Neural cell (in vitro differentiated cells): Measurements from ENCODE around the gene ATOH8. TPM values are rescaled to one million over a fixed set of nuclear protein-coding genes. Genes with fewer than 3 reads are reported as not detected.
A peak's percentile ranks its signal among the peaks of the same experiment; 100 is the strongest.

Source experiments
- H2AFZ ChIP-seq: fragments of 200-600, 300-800 bp; sonication (generic), shearing (Covaris generic); 2 replicates; pipeline ENCODE4 v1.6.0; 2014; ENCODE audit warnings: low read depth, mild to moderate bottlenecking, antibody characterized with exemption, low read length, moderate library complexity
- H3F3A ChIP-seq: fragments of 200-600 bp; shearing (Covaris generic); 2 replicates; pipeline ENCODE4 v1.6.1; 2016; ENCODE audit warnings: mild to moderate bottlenecking, moderate library complexity, mixed read lengths, antibody characterized with exemption, low read length; ENCODE audit not compliant: insufficient read depth, poor library complexity, severe bottlenecking
- H3K27ac ChIP-seq: fragments of 200-600, 300-800 bp; sonication (generic), shearing (Covaris generic); 2 replicates; pipeline ENCODE4 v1.5.1; 2014; ENCODE audit warnings: mild to moderate bottlenecking, low read length, moderate library complexity
- H3K27me3 ChIP-seq: fragments of 300-800, 200-600 bp; sonication (generic), shearing (Covaris generic); 2 replicates; pipeline ENCODE4 v1.6.0; 2014; ENCODE audit warnings: mild to moderate bottlenecking, low read depth, low read length, moderate library complexity; ENCODE audit not compliant: insufficient read depth
- H3K36me3 ChIP-seq: fragments of 300-800, 200-600 bp; sonication (generic), shearing (Covaris generic); 2 replicates; pipeline ENCODE4 v1.5.1; 2014; ENCODE audit warnings: mild to moderate bottlenecking, antibody characterized with exemption, low read length, moderate library complexity; ENCODE audit not compliant: insufficient read depth
- H3K4me2 ChIP-seq: fragments of 300-800, 200-600 bp; sonication (generic), shearing (Covaris generic); 2 replicates; pipeline ENCODE4 v1.6.0; 2014; ENCODE audit warnings: mild to moderate bottlenecking, low read length
- H3K4me3 ChIP-seq: fragments of 300-800, 200-600 bp; sonication (generic), shearing (Covaris generic); 2 replicates; pipeline ENCODE4 v1.5.1; 2014; ENCODE audit warnings: mild to moderate bottlenecking, low read length, moderate library complexity
- H3K79me2 ChIP-seq: fragments of 200-600 bp; shearing (Covaris generic); replicated peaks from 2 replicates; pipeline ENCODE4 v1.6.0; 2014; ENCODE audit warnings: mild to moderate bottlenecking, low read length, moderate library complexity; ENCODE audit not compliant: insufficient read depth
- H3K9ac ChIP-seq: fragments of 300-800, 200-600 bp; sonication (generic), shearing (Covaris generic); 2 replicates; pipeline ENCODE4 v1.6.1; 2016; ENCODE audit warnings: mild to moderate bottlenecking, low read length, mixed read lengths
- H3K9me2 ChIP-seq: fragments of 200-600 bp; shearing (Covaris generic); 2 replicates; pipeline ENCODE4 v1.6.1; 2016; ENCODE audit warnings: mild to moderate bottlenecking, low read length, mixed read lengths; ENCODE audit not compliant: insufficient read depth
- H3K9me3 ChIP-seq: fragments of 200-600, 300-800 bp; sonication (generic), shearing (Covaris generic); 2 replicates; pipeline ENCODE4 v1.6.1; 2016; ENCODE audit warnings: mild to moderate bottlenecking, mixed run types, low read length, moderate library complexity, mixed read lengths
- H4K20me1 ChIP-seq: fragments of 200-600 bp; shearing (Covaris generic); 2 replicates; pipeline ENCODE4 v1.6.1; 2016; ENCODE audit warnings: mild to moderate bottlenecking, mixed run types; ENCODE audit not compliant: insufficient read depth
- EP300 ChIP-seq: fragments of 450-650 bp; conservative IDR thresholded peaks from 2 replicates; pipeline ENCODE4 v1.6.1; 2014; ENCODE audit warnings: antibody characterized with exemption, mild to moderate bottlenecking, moderate library complexity; ENCODE audit not compliant: poor library complexity, severe bottlenecking
- EZH2 ChIP-seq: fragments of 200-600, 300-800 bp; shearing (Covaris generic), sonication (generic); IDR thresholded peaks from 2 replicates; pipeline ENCODE4 v1.6.1; 2014; ENCODE audit warnings: antibody characterized with exemption, low read length, borderline replicate concordance, mild to moderate bottlenecking; ENCODE audit not compliant: insufficient read depth, poor library complexity, severe bottlenecking
- MXI1 ChIP-seq: fragments of 450-650 bp; conservative IDR thresholded peaks from 2 replicates; pipeline ENCODE4 v1.6.1; 2014; ENCODE audit warnings: antibody characterized with exemption, mild to moderate bottlenecking; ENCODE audit not compliant: poor library complexity, severe bottlenecking
- POLR2AphosphoS5 ChIP-seq: IDR thresholded peaks from 2 replicates; pipeline ENCODE4 v1.6.1; 2012
- RAD21 ChIP-seq: fragments of 450-650 bp; conservative IDR thresholded peaks from 2 replicates; pipeline ENCODE4 v1.6.1; 2014; ENCODE audit warnings: antibody characterized with exemption, mild to moderate bottlenecking, moderate library complexity
- SMC3 ChIP-seq: fragments of 450-650 bp; conservative IDR thresholded peaks from 2 replicates; pipeline ENCODE4 v1.6.1; 2014; ENCODE audit warnings: antibody characterized with exemption, mild to moderate bottlenecking, moderate library complexity; ENCODE audit not compliant: poor library complexity
- TAF1 ChIP-seq: IDR thresholded peaks from 2 replicates; pipeline ENCODE4 v1.6.1; 2012; ENCODE audit warnings: low read depth
- polyA plus RNA-seq: library from polyadenylated mRNA; depleted of rRNA; stranded (reverse); fragments of >200 nt; gene quantifications from 2 replicates; pipeline ENCODE4 v1.2.3, GENCODE V29; 2014
- TF ChIP-seq, protein P1 (sequence below): IDR thresholded peaks from 2 replicates; pipeline ENCODE4 v1.6.1; 2012; ENCODE audit warnings: borderline replicate concordance
- TF ChIP-seq, protein P2 (sequence below): fragments of 450-650 bp; IDR thresholded peaks from 2 replicates; pipeline ENCODE4 v1.5.1; 2014; ENCODE audit warnings: antibody characterized with exemption, mild to moderate bottlenecking, moderate library complexity; ENCODE audit not compliant: poor library complexity, severe bottlenecking

The ATOH8 gene
- polyA plus RNA-seq, 1 donor from 2014 or later = 1.6 TPM

DNA sequence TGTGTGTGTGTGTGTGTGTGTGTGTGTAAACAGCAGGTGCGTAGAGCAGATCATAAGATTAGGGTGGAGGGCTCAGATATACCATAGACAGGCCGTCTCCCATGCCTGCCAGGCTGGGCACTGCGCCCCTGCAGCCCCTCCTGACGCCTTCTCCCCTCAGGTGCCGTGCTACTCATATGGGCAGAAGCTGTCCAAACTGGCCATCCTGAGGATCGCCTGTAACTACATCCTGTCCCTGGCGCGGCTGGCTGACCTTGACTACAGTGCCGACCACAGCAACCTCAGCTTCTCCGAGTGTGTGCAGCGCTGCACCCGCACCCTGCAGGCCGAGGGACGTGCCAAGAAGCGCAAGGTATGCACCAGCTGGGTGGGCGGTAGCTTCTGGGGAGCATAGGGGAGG, 10.0 kb downstream of the ATOH8 start:
- TF ChIP-seq SMC3 = no peak
- H3K27me3 ChIP-seq = no peaks in the 10 kb centered on the region
- H3K9me2 ChIP-seq = no peaks in the 10 kb centered on the region
- H3K79me2 ChIP-seq = no peaks in the 10 kb centered on the region
- no peaks in the 10 kb centered on the region for H3K9me3 ChIP-seq
- H3K27ac ChIP-seq = no peak overlapping the region
- H3K9ac ChIP-seq = no peak overlapping the region
- no peaks in the 10 kb centered on the region for H4K20me1 ChIP-seq
- no peaks in the 10 kb centered on the region for H3F3A ChIP-seq
- no peak overlapping the region for H3K4me3 ChIP-seq
- no peak overlapping the region for H3K4me2 ChIP-seq
- no peak overlapping the region for H2AFZ ChIP-seq
- no peaks in the 10 kb centered on the region for H3K36me3 ChIP-seq

DNA sequence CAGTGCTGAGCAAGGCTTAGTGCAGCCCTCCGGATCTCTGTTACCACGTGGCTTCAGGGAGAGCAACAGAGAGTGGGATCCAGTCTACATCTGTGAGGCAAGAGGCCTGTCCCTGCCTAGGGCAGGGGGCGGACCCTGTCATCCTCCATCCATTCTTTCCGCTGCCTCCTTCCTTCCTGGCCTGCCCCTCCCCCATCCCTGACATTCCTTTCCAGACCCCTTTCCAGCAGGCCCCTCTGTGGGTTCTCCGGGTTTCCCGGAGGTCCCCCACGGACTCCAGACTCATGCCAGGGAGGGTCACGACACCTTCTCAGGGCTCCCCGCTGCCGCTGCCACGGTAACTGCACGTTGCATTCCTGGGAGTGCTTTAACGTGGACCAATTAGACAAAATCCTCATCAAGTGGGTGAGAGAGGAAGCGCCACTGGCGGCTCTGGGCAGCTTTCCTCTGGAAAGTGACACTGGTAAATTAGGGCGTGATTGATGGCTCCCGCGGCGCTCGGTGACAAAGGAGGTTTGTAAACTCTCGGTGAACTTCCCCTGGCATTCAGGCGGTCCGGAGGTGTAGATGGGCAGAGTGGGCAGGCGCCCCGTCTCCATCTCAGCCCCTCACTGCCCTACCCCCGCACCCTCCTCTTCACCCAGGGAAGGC, 11.4 kb downstream of the ATOH8 start:
- Histone ChIP-seq H3K4me2 (peak overlapping the region; percentile 51), H3K27ac (peak overlapping the region; percentile 28), H3K9ac (peak overlapping the region; percentile 34), H2AFZ (no peak overlapping the region), H3K79me2 (no peaks in the 10 kb centered on the region), H4K20me1 (no peaks in the 10 kb centered on the region), H3K9me2 (no peaks in the 10 kb centered on the region), H3K4me3 (peak overlapping the region; percentile 53), H3K27me3 (no peaks in the 10 kb centered on the region), H3K9me3 (no peaks in the 10 kb centered on the region), H3F3A (no peaks in the 10 kb centered on the region), H3K36me3 (no peaks in the 10 kb centered on the region)
- TF ChIP-seq, protein P1, sequence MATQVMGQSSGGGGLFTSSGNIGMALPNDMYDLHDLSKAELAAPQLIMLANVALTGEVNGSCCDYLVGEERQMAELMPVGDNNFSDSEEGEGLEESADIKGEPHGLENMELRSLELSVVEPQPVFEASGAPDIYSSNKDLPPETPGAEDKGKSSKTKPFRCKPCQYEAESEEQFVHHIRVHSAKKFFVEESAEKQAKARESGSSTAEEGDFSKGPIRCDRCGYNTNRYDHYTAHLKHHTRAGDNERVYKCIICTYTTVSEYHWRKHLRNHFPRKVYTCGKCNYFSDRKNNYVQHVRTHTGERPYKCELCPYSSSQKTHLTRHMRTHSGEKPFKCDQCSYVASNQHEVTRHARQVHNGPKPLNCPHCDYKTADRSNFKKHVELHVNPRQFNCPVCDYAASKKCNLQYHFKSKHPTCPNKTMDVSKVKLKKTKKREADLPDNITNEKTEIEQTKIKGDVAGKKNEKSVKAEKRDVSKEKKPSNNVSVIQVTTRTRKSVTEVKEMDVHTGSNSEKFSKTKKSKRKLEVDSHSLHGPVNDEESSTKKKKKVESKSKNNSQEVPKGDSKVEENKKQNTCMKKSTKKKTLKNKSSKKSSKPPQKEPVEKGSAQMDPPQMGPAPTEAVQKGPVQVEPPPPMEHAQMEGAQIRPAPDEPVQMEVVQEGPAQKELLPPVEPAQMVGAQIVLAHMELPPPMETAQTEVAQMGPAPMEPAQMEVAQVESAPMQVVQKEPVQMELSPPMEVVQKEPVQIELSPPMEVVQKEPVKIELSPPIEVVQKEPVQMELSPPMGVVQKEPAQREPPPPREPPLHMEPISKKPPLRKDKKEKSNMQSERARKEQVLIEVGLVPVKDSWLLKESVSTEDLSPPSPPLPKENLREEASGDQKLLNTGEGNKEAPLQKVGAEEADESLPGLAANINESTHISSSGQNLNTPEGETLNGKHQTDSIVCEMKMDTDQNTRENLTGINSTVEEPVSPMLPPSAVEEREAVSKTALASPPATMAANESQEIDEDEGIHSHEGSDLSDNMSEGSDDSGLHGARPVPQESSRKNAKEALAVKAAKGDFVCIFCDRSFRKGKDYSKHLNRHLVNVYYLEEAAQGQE = peak; percentile 36
- TF ChIP-seq SMC3 = no peak
- TF ChIP-seq EP300 = peak; percentile 49
- TF ChIP-seq, protein P2, sequence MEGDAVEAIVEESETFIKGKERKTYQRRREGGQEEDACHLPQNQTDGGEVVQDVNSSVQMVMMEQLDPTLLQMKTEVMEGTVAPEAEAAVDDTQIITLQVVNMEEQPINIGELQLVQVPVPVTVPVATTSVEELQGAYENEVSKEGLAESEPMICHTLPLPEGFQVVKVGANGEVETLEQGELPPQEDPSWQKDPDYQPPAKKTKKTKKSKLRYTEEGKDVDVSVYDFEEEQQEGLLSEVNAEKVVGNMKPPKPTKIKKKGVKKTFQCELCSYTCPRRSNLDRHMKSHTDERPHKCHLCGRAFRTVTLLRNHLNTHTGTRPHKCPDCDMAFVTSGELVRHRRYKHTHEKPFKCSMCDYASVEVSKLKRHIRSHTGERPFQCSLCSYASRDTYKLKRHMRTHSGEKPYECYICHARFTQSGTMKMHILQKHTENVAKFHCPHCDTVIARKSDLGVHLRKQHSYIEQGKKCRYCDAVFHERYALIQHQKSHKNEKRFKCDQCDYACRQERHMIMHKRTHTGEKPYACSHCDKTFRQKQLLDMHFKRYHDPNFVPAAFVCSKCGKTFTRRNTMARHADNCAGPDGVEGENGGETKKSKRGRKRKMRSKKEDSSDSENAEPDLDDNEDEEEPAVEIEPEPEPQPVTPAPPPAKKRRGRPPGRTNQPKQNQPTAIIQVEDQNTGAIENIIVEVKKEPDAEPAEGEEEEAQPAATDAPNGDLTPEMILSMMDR = peak; percentile 15
- TF ChIP-seq POLR2AphosphoS5 = no peak
- TF ChIP-seq RAD21 = no peak

DNA sequence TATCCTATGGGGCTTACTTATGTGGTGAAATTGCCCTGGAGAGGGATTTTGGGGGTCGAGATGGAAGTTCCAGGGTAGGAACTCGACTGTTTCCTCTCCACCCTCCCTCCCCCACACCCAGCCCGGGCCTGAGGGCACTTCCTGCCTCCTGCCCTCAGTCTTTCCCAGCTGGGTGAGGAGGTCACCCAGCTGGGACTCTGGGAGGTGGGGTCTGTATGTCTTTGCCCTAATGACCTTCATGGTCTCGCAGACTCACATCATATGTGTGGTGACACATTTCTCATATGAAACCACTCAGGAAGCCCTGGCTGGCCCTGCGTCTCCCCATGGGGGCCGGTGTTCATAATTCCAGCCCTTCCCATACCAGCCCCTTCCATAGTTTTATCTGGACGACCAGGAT, 12.4 kb downstream of the ATOH8 start:
- H4K20me1 ChIP-seq = no peaks in the 10 kb centered on the region
- no peaks in the 10 kb centered on the region for H3K27me3 ChIP-seq
- H3K9ac ChIP-seq = no peak overlapping the region
- H2AFZ ChIP-seq = no peak overlapping the region
- H3K36me3 ChIP-seq = no peaks in the 10 kb centered on the region
- no peak overlapping the region for H3K4me3 ChIP-seq
- no peak overlapping the region for H3K27ac ChIP-seq
- H3K79me2 ChIP-seq = no peaks in the 10 kb centered on the region
- H3K9me3 ChIP-seq = no peaks in the 10 kb centered on the region
- TF ChIP-seq, protein P1 = no peak
- no peak for TF ChIP-seq SMC3
- TF ChIP-seq EP300 = no peak
- no peak for TF ChIP-seq POLR2AphosphoS5
- TF ChIP-seq EZH2 = no peak
- TF ChIP-seq RAD21 = no peak
- TF ChIP-seq MXI1 = no peak
- TF ChIP-seq, protein P2 = no peak
- no peak for TF ChIP-seq TAF1
- no peaks in the 10 kb centered on the region for H3F3A ChIP-seq
- H3K9me2 ChIP-seq = no peaks in the 10 kb centered on the region
- H3K4me2 ChIP-seq = no peak overlapping the region
